GM12878 (cell line): ENCODE measurements around the gene TMPRSS2. TPM values are rescaled to one million over a fixed set of nuclear protein-coding genes. Genes with fewer than 3 reads are reported as not detected.

Experiments used
- ATAC-seq: fragments of 200-7000 bp; cut with Tn5 transposase; 3 replicates; pipeline ENCODE4 v1.9.1; 2020; ENCODE audit warnings: mild to moderate bottlenecking, moderate library complexity
- BruUV-seq: library from RNA; stranded (reverse); fragments of 400-500 nt; replicated peaks from 2 replicates; lab custom pipeline; 2021; lab: Mats Ljungman, UMichigan
- CTCF ChIA-PET: fragments of 300-600 bp; sonication (Branson Sonifier 250); formaldehyde crosslinking; extraction: SDS; loops from one replicate; lab custom pipeline; 2021; ENCODE audit warnings: inconsistent platforms; lab: Yijun Ruan, JAX
- POLR2A ChIA-PET: fragments of 350-600 bp; formaldehyde crosslinking; extraction: SDS; loops from one replicate; lab custom pipeline; 2021; ENCODE audit warnings: inconsistent platforms; lab: Charles Lee
- RAD21 ChIA-PET: fragments of 300-600 bp; sonication (Branson Sonifier 250); formaldehyde crosslinking; loops from one replicate; lab custom pipeline; 2023; ENCODE audit warnings: antibody characterized with exemption; ENCODE audit not compliant: unreplicated experiment; lab: Charles Lee
- SMC1A ChIA-PET: fragments of 300-600 bp; sonication (Branson Sonifier 250); formaldehyde crosslinking; loops from one replicate; lab custom pipeline; 2023; ENCODE audit not compliant: unreplicated experiment, uncharacterized antibody; lab: Charles Lee
- DNase-seq: peaks from one replicate; pipeline ENCODE4 v3.0.0-alpha.2; 2011; ENCODE audit warnings: low read depth, low spot score
- FAIRE-seq: peaks from 3 replicates; lab custom pipeline; 2011; peaks lifted over from hg19 to GRCh38; lab: Jason Lieb, UNC
- H2AFZ ChIP-seq: 2 replicates; pipeline ENCODE4 v1.6.0; 2011; ENCODE audit warnings: low read depth, low read length, control low read depth; ENCODE audit not compliant: control insufficient read depth
- H3K27ac ChIP-seq: 2 replicates; pipeline ENCODE4 v1.5.1; 2011; ENCODE audit warnings: control low read depth; ENCODE audit not compliant: control insufficient read depth, insufficient read depth
- H3K27me3 ChIP-seq, 2 experiments: replicated peaks in 1 of 2; 2 replicates each; pipeline versions ENCODE4 v1.6.0 to v1.6.1; 2011; ENCODE audit warnings: low read length in 1 of 2; ENCODE audit not compliant: control insufficient read depth in 2 of 2, insufficient read depth in 2 of 2
- H3K36me3 ChIP-seq, 2 experiments: 2 replicates each; pipeline ENCODE4 v1.5.1; 2011; ENCODE audit warnings: low read length in 1 of 2; ENCODE audit not compliant: control insufficient read depth in 2 of 2, insufficient read depth in 2 of 2
- H3K4me1 ChIP-seq: 2 replicates; pipeline ENCODE4 v1.6.1; 2011; ENCODE audit warnings: mild to moderate bottlenecking, low read length, moderate library complexity, mixed read lengths; ENCODE audit not compliant: control insufficient read depth, insufficient read depth
- H3K4me2 ChIP-seq: 2 replicates; pipeline ENCODE4 v1.6.0; 2011; ENCODE audit warnings: control low read depth; ENCODE audit not compliant: control insufficient read depth, insufficient read depth
- H3K4me3 ChIP-seq: fragments of 200-600 bp; sonication (generic); 2 replicates; pipeline ENCODE4 v1.5.1; 2016
- H3K79me2 ChIP-seq: 2 replicates; pipeline ENCODE4 v1.6.0; 2011; ENCODE audit warnings: low read length; ENCODE audit not compliant: control insufficient read depth, insufficient read depth
- H3K9ac ChIP-seq: 2 replicates; pipeline ENCODE4 v1.8.0; 2011; ENCODE audit warnings: low read length, control low read depth, mixed read lengths; ENCODE audit not compliant: control insufficient read depth, insufficient read depth
- H3K9me3 ChIP-seq: replicated peaks from 3 replicates; pipeline ENCODE4 v1.5.1; 2011; ENCODE audit warnings: mild to moderate bottlenecking, low read length; ENCODE audit not compliant: control insufficient read depth, insufficient read depth
- H4K20me1 ChIP-seq: 2 replicates; pipeline ENCODE4 v1.6.0; 2011; ENCODE audit not compliant: control insufficient read depth, insufficient read depth
- JUNB ChIP-seq: IDR thresholded peaks from 2 replicates; pipeline ENCODE4 v1.6.1; 2016; ENCODE audit warnings: antibody characterized with exemption, mild to moderate bottlenecking
- NFYB ChIP-seq: IDR thresholded peaks from 2 replicates; pipeline ENCODE4 v1.6.1; 2011; ENCODE audit warnings: low read depth, mild to moderate bottlenecking, low read length, improper control_type of control experiment, moderate library complexity; ENCODE audit not compliant: insufficient read depth
- POLR2A ChIP-seq: IDR thresholded peaks from 2 replicates; pipeline ENCODE4 v1.6.1; 2011; ENCODE audit warnings: low read depth, mild to moderate bottlenecking, low read length
- POLR2AphosphoS5 ChIP-seq: IDR thresholded peaks from 2 replicates; pipeline ENCODE4 v1.6.1; 2011; ENCODE audit warnings: mild to moderate bottlenecking, low read length, inconsistent platforms
- TCF3 ChIP-seq: IDR thresholded peaks from 2 replicates; pipeline ENCODE4 v1.6.1; 2012; ENCODE audit warnings: low read depth, mild to moderate bottlenecking, low read length, borderline replicate concordance; ENCODE audit not compliant: insufficient read depth
- WGBS: methylation state at CpG from one replicate; pipeline ENCODE4 v1.1.6; 2016; ENCODE audit warnings: low lambda C conversion rate; ENCODE audit not compliant: insufficient replicate concordance, insufficient coverage; ENCODE audit errors: missing lambda C conversion rate; 5-methylcytosine and 5-hydroxymethylcytosine counted together
- in situ Hi-C: fragments of 300-500 bp; cut with MboI; formaldehyde crosslinking; loops from 9 replicates; pipeline ENCODE4 v1.14.3; 2018; ENCODE audit warnings: mixed read lengths
- intact Hi-C: fragments of 100-400 bp; cut with micrococcal nuclease; formaldehyde crosslinking; loops from one replicate; pipeline ENCODE4 v1.14.2; 2022; ENCODE audit not compliant: unreplicated experiment
- polyA plus RNA-seq, 11 experiments: library from polyadenylated mRNA; depleted of rRNA in 4 of 11; unstranded in 6 of 11; stranded (reverse) in 5 of 11; fragments of >200 nt; fragmentation: Nextera tagmentation in 4 of 11; fragmentation: Illumina TruSeq in 1 of 11; extraction: Ambion mirVana in 4 of 11; extraction: Trizol in 1 of 11; gene quantifications; 1 replicate in 1 of 11; 2 replicates in 10 of 11; pipeline versions ENCODE4 v1.2.1 to v1.2.3, GENCODE V29; 2011 to 2016; ENCODE audit warnings: inconsistent platforms in 2 of 11, missing spikeins in 2 of 11, low read depth in 1 of 11
- total RNA-seq, 4 experiments: library from RNA; depleted of rRNA in 3 of 4; stranded (reverse); fragments of >200 nt in 3 of 4; fragmentation: Illumina TruSeq in 1 of 4; extraction: Trizol in 1 of 4; gene quantifications; 2 replicates each; pipeline versions ENCODE4 v1.2.1 to v1.2.3, GENCODE V29; 2013 to 2021

TMPRSS2 gene
- total and polyA plus RNA-seq, 10 of the 15 experiments (the other 5 are each of a cell fraction or from before 2014, with no cell fraction given): 0.19 to 0.26 TPM; not detected in 8

- SMC1A ChIA-PET: interaction anchor here (1.0 to 2.0 kb wide), 3 partner anchors 8 to 155 kb away, joined by 3 to 5 read pairs (median 4); no protein-coding TSS in a partner anchor
- Histone ChIP-seq H3K9ac (no peak overlapping the region), H3K4me3 (no peak overlapping the region), H4K20me1 (peaks cover 25% of the 10 kb centered on the region), H3K4me2 (no peak overlapping the region), H3K79me2 (peaks cover 17% of the 10 kb centered on the region), H3K27ac (no peak overlapping the region), H3K36me3 (peaks cover 38 to 83% of the 10 kb centered on the region in 2 experiments), H3K9me3 (peaks cover 3% of the 10 kb centered on the region), H2AFZ (no peak overlapping the region), H3K4me1 (no peaks in the 10 kb centered on the region; the same call in 1 of the 2 replicates), H3K27me3 (no peaks in the 10 kb centered on the region)
- in situ Hi-C loops (no loop called here), intact Hi-C loops (no loop called here)
- CTCF ChIA-PET: interaction anchor here (0.9 to 1.4 kb wide), 3 partner anchors 13 to 69 kb away, joined by 3 read pairs; no protein-coding TSS in a partner anchor
- POLR2A ChIA-PET: interaction anchor here (0.8 kb wide), 1 partner anchor 68 kb away, joined by 3 read pairs; no protein-coding TSS in a partner anchor
- DNase-seq: no peak
- WGBS: 93% methylated on average over 13 of the region's 13 CpGs
- TF ChIP-seq POLR2A (peak; percentile 58), POLR2AphosphoS5 (peak; percentile 77), TCF3 (no peak), JUNB (no peak)
- ATAC-seq: no peak
- no TSS peak for BruUV-seq
- RAD21 ChIA-PET: no interaction called here
- FAIRE-seq: no peak
These were observed 69.4 kb downstream of the TMPRSS2 start for GRCh38 chr21:41438425-41439113.

GRCh38 chr21:41437729-41438128 is 70.2 kb downstream of the TMPRSS2 start:
- CTCF ChIA-PET: interaction anchor here (0.7 kb wide), 1 partner anchor 154 kb away, joined by 5 read pairs; no protein-coding TSS in a partner anchor
- SMC1A ChIA-PET: interaction anchor here (2.0 kb wide), 1 partner anchor 13 kb away, joined by 5 read pairs; no protein-coding TSS in a partner anchor
- Histone ChIP-seq H3K4me1 (no peaks in the 10 kb centered on the region; the same call in 1 of the 2 replicates), H3K4me2 (peak overlapping the region; percentile 5; the same call in 1 of the 2 replicates), H3K9me3 (peaks cover 8% of the 10 kb centered on the region), H3K27ac (no peak overlapping the region), H3K79me2 (peaks cover 25% of the 10 kb centered on the region), H2AFZ (no peak overlapping the region), H3K27me3 (no peaks in the 10 kb centered on the region), H3K36me3 (peaks cover 43 to 83% of the 10 kb centered on the region in 2 experiments), H4K20me1 (peaks cover 33% of the 10 kb centered on the region), H3K4me3 (no peak overlapping the region), H3K9ac (no peak overlapping the region)
- DNase-seq (no peak), ATAC-seq (no peak), FAIRE-seq (no peak)
- intact Hi-C loops (no loop called here), in situ Hi-C loops (no loop called here)
- BruUV-seq: no TSS peak
- POLR2A ChIA-PET: no interaction called here
- RAD21 ChIA-PET: no interaction called here
- TF ChIP-seq POLR2AphosphoS5 (0 out of 2 replicates have a peak, but pooled peaks have one; percentile 33), NFYB (no peak)
- WGBS: 82% methylated on average over 2 of the region's 2 CpGs
